Thyroid gland (tissue), 4 donors: ENCODE measurements around the gene CFAP58. TPM values are rescaled to one million over a fixed set of nuclear protein-coding genes. Genes with fewer than 3 reads are reported as not detected.

Experiments
- DNase-seq, 2 donors: peaks; one replicate each; pipeline ENCODE4 v3.0.0-alpha.2; 2019
- H3K27ac ChIP-seq, 3 donors: fragments of 200-600 bp; sonication (generic); 1 replicate in 2 of 3; 2 replicates in 1 of 3; pipeline ENCODE4 v1.5.1; 2016 to 2019; ENCODE audit warnings: mild to moderate bottlenecking in 1 of 3, moderate library complexity in 1 of 3
- H3K27me3 ChIP-seq: fragments of 200-600 bp; sonication (generic); one replicate; pipeline ENCODE4 v1.5.1; 2019
- H3K36me3 ChIP-seq, 2 donors: fragments of 200-600 bp; sonication (generic); one replicate each; pipeline ENCODE4 v1.5.1; 2016 to 2019
- H3K4me1 ChIP-seq, 2 donors: fragments of 200-600 bp; sonication (generic); one replicate each; pipeline ENCODE4 v1.5.1; 2017 to 2019
- H3K4me3 ChIP-seq, 3 donors: fragments of 200-600 bp; sonication (generic); replicated peaks in 1 of 3; 1 replicate in 2 of 3; 2 replicates in 1 of 3; pipeline ENCODE4 v1.5.1; 2016; ENCODE audit warnings: mild to moderate bottlenecking in 1 of 3
- H3K9me3 ChIP-seq: fragments of 200-600 bp; sonication (generic); one replicate; pipeline ENCODE4 v1.5.1; 2017
- POLR2A ChIP-seq, 2 donors: fragments of 450-650 bp; IDR thresholded peaks; one replicate each; pipeline ENCODE4 v1.6.1; 2017; ENCODE audit warnings: antibody characterized with exemption in 2 of 2, mild to moderate bottlenecking in 2 of 2, moderate library complexity in 1 of 2
- WGBS, 2 donors: methylation state at CpG; one replicate each; pipeline ENCODE4 v1.1.5; 2017; 5-methylcytosine and 5-hydroxymethylcytosine counted together
- intact Hi-C: fragments of 100-400 bp; cut with DNase I; formaldehyde crosslinking; loops from one replicate; pipeline ENCODE4 v1.15.1; 2023
- total RNA-seq, 4 donors: library from RNA; depleted of rRNA; stranded (reverse); fragments of >200 nt; gene quantifications; one replicate each; pipeline ENCODE4 v1.2.3, GENCODE V29; 2016
- TF ChIP-seq, protein P1 (sequence below), 6 experiments: fragments of 200-600 bp in 3 of 6; fragments of 450-650 bp in 3 of 6; sonication (generic) in 3 of 6; IDR thresholded peaks; one replicate each; pipeline ENCODE4 v1.5.1; 2016 to 2019; ENCODE audit warnings: antibody characterized with exemption in 6 of 6, mild to moderate bottlenecking in 2 of 6, inconsistent platforms in 1 of 6, moderate library complexity in 1 of 6

Gene CFAP58
- total RNA-seq, 4 donors from 2014 or later: 1.0 to 1.6 (median 1.2) TPM

DNA sequence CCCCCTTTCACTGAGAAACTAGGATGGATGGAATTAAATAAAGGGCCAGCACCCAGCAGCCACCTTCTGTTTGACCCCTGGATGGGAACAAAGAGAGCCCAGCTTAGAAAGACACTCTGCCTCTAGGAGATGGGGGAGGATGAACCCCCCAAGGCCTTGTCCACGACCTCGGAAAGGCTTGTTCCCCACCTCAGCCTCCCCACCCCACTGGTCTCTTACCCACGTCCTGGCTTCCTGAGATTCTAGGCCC lies 25.1 kb upstream of the CFAP58 start:
- no peak for TF ChIP-seq POLR2A (IDR thresholded peaks at IDR 0.05)
- TF ChIP-seq, protein P1, sequence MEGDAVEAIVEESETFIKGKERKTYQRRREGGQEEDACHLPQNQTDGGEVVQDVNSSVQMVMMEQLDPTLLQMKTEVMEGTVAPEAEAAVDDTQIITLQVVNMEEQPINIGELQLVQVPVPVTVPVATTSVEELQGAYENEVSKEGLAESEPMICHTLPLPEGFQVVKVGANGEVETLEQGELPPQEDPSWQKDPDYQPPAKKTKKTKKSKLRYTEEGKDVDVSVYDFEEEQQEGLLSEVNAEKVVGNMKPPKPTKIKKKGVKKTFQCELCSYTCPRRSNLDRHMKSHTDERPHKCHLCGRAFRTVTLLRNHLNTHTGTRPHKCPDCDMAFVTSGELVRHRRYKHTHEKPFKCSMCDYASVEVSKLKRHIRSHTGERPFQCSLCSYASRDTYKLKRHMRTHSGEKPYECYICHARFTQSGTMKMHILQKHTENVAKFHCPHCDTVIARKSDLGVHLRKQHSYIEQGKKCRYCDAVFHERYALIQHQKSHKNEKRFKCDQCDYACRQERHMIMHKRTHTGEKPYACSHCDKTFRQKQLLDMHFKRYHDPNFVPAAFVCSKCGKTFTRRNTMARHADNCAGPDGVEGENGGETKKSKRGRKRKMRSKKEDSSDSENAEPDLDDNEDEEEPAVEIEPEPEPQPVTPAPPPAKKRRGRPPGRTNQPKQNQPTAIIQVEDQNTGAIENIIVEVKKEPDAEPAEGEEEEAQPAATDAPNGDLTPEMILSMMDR (IDR thresholded peaks at IDR 0.05): no peak
- Histone ChIP-seq H3K4me1 (peaks cover 100% of the 10 kb centered on the region in 2 donors), H3K36me3 (no peaks in the 10 kb centered on the region), H3K4me3 (peak overlapping the region in 1 of 3 donors; percentile 4), H3K9me3 (no peaks in the 10 kb centered on the region), H3K27ac (peak overlapping the region; percentile 55 to 99 (median 98)), H3K27me3 (no peaks in the 10 kb centered on the region)
- DNase-seq: no peak
- intact Hi-C loops: no loop called here
- WGBS, 2 donors: 47 to 63% methylated on average over 3 of the region's 3 CpGs

DNA sequence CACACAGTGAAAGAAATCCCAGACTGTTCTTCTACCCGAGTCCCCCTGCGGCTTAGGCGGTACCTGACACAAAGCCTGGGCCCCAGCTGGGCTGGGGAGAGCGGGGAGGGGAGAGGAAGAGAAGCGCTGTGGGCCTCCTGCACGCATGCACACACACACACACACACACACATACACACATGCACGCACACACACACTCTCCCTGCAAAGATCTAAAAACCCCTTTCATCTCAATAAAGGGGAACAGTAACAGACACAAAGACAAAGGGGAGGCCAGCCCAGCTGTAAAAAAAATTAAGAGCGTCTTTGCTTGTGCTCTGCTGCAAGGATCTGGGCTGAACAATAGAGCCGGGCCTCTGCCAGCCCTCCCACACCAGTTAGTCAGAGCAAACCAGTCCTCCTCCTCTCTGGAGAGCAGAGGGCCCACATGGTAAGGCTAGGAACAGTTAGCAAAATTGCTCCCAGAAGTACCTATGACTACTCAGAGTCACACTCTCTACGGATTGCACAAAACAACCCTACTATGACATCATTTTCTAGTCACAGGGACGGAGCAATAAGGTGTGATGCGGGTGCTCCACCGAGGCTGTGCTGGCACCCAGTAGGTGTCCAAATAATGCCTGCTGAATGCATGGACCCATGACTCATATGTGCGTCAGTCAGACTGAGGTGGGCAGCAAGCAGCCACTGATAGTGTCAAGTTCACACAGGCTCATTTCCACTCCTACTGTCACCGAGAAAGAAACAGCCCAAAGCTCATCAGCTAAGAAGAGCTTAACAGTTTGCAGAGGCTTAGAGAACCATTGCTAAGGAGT lies 24.5 kb upstream of the CFAP58 start:
- no peaks in the 10 kb centered on the region for H3K9me3 ChIP-seq
- no peaks in the 10 kb centered on the region for H3K27me3 ChIP-seq
- peak in 1 of 2 donors; percentile 11 for TF ChIP-seq POLR2A (IDR thresholded peaks at IDR 0.05)
- TF ChIP-seq, protein P1 (IDR thresholded peaks at IDR 0.05): peak in 1 of 6 experiments; percentile 2
- DNase-seq: peak; percentile 63 to 71
- no peaks in the 10 kb centered on the region for H3K36me3 ChIP-seq
- H3K27ac ChIP-seq: peak overlapping the region; percentile 66 to 99 (median 98)
- H3K4me1 ChIP-seq: peaks cover 100% of the 10 kb centered on the region in 2 donors
- WGBS, 2 donors: 52 to 64% methylated on average over 13 to 15 of the region's 15 CpGs
- intact Hi-C loops: no loop called here
- no peak overlapping the region for H3K4me3 ChIP-seq

DNA sequence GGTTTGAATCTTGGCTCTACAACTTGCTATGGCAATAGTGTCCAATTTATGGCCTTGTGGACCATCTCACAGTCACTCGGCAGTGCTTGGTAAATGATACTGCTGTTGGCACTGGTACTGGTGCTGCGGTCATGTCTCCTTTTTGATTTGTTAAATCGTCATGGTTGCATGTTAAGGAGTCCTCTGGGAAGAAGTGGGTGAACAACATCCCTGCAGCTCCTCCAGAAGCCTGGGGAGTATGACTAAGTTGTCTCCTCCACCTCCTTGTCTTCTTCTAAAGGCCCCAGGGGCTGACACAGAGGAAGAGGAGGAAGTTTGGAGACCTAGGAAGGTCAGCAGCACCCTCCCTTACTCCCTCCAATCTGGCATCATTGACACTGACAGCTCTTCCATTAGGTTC lies 23.9 kb upstream of the CFAP58 start:
- Histone ChIP-seq H3K9me3 (no peaks in the 10 kb centered on the region), H3K4me1 (peaks cover 100% of the 10 kb centered on the region in 2 donors), H3K4me3 (no peak overlapping the region), H3K36me3 (no peaks in the 10 kb centered on the region), H3K27ac (peak overlapping the region; percentile 66 to 99 (median 98)), H3K27me3 (no peaks in the 10 kb centered on the region)
- 50 to 66% methylated on average over 3 of the region's 3 CpGs for WGBS, 2 donors
- TF ChIP-seq POLR2A (IDR thresholded peaks at IDR 0.05): no peak
- TF ChIP-seq, protein P1 (IDR thresholded peaks at IDR 0.05): no peak
- intact Hi-C loops: no loop called here
- no peak for DNase-seq

DNA sequence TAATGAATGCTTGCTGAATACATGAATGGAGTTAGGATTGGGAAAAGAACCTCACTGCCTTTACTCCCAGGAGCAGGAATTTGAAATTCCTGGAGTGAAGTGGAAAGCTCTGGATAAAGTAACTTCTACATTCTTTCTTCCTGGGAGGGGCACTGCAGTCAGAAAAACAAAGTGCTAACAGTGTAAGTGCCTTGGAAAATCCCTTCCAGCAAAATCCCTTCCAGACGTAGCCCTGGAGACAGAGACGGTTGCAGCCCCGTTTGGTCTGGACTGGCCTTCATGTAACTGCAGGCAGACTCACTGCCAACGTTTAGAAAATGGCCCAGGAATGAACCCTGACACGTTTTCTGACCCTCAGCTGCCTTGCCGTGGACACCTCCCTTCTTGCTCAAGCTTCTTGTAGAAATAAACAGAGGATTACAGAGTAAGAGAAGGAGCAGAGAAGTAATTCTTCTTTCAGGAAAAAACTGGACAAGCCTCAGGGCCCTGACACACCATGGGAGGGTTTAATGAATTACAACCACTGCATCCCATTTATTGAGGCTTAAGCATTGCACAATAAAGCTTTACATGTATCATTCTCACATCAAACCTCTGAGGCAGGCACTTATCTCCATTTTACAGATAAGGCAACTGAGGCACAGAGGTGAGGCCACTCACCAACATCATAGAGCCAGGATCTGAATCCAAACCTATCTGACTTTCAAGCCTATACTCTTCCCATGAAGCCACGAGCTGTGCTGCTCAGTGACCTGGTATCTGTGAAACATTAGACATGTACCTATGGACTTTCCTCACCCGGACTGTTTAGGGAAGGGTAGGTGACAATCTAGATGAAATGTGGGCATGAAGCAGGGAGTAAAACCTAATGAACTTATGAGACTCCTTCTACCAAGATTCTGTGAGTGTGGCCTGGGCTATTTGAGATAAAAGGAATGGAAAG lies 23.2 kb upstream of the CFAP58 start:
- peaks cover 100% of the 10 kb centered on the region in 2 donors for H3K4me1 ChIP-seq
- DNase-seq: no peak
- H3K27ac ChIP-seq: peak overlapping the region; percentile 66 to 99 (median 98)
- H3K4me3 ChIP-seq: no peak overlapping the region
- H3K27me3 ChIP-seq: no peaks in the 10 kb centered on the region
- no peaks in the 10 kb centered on the region for H3K9me3 ChIP-seq
- intact Hi-C loops: no loop called here
- no peak for TF ChIP-seq POLR2A (IDR thresholded peaks at IDR 0.05)
- TF ChIP-seq, protein P1 (IDR thresholded peaks at IDR 0.05): no peak
- H3K36me3 ChIP-seq: no peaks in the 10 kb centered on the region
- WGBS, 2 donors: 24 to 34% methylated on average over 8 of the region's 8 CpGs
